ENCODE measurements around the gene ARF3.

- TF ChIP-seq ZNF274 (IDR thresholded peaks at IDR 0.05; ENCODE audit: low read depth, low read length): no peak
- TF ChIP-seq SUZ12 (IDR thresholded peaks at IDR 0.05; ENCODE audit: extremely low read depth, insufficient read depth, insufficient read length): no peak
Measured at GRCh38 chr12:48980953-48981756, 23.9 kb upstream of the ARF3 start.

Data from NT2/D1 (cell line).